ENCODE results near the gene ORMDL2. TPM values are rescaled to one million over a fixed set of nuclear protein-coding genes. Genes with fewer than 3 reads are reported as not detected.

The ORMDL2 gene
- total and polyA plus RNA-seq, 10 of the 15 experiments (the other 5 are each of a cell fraction or from before 2014, with no cell fraction given), result 15.0 to 135 (median 33.9) TPM

DNA sequence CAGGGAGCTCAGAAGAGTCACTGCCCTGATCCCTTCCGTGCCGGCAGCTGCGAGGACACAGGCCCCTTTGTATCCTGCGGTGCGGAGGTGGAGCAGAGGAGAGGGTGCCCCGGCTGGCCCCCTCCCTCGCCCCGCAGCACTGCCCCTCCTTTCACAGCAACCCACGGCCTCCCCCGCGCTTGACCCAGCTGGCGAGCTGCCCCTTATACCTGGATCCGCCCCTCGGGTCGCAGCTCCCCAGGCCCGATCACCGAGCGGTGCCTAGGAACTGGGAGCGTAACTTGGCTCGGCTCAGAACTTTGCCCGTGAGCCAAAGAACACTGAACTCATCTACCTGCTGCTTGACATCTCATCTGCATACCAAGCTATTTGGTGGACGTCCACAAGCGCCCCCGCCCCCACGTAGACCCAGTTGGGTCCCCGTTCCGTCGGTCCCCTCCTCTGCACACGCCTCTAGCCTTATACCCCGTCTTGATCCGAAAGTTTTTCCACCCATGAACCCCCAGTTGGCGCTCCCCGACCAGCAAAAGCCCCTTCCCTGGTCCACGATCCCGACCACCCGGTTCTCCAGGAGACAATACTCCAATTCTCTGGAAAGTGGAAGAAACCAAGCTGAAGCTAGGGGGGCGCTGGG lies 12.2 kb downstream of the ORMDL2 start (continued):
- TF ChIP-seq, protein P1, sequence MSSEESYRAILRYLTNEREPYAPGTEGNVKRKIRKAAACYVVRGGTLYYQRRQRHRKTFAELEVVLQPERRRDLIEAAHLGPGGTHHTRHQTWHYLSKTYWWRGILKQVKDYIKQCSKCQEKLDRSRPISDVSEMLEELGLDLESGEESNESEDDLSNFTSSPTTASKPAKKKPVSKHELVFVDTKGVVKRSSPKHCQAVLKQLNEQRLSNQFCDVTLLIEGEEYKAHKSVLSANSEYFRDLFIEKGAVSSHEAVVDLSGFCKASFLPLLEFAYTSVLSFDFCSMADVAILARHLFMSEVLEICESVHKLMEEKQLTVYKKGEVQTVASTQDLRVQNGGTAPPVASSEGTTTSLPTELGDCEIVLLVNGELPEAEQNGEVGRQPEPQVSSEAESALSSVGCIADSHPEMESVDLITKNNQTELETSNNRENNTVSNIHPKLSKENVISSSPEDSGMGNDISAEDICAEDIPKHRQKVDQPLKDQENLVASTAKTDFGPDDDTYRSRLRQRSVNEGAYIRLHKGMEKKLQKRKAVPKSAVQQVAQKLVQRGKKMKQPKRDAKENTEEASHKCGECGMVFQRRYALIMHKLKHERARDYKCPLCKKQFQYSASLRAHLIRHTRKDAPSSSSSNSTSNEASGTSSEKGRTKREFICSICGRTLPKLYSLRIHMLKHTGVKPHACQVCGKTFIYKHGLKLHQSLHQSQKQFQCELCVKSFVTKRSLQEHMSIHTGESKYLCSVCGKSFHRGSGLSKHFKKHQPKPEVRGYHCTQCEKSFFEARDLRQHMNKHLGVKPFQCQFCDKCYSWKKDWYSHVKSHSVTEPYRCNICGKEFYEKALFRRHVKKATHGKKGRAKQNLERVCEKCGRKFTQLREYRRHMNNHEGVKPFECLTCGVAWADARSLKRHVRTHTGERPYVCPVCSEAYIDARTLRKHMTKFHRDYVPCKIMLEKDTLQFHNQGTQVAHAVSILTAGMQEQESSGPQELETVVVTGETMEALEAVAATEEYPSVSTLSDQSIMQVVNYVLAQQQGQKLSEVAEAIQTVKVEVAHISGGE (CRISPR knock-in tag; IDR thresholded peaks at IDR 0.05), result no peak
- TF ChIP-seq MTA3 (IDR thresholded peaks at IDR 0.05; ENCODE audit: borderline replicate concordance, low read length) (no peak), NR2F1 (conservative IDR thresholded peaks at IDR 0.05) (peak; percentile 28; the same call in 1 of the 2 replicates), FOXM1 (IDR thresholded peaks at IDR 0.05; ENCODE audit: low read depth, low read length) (no peak), ATF7 (IDR thresholded peaks at IDR 0.05; ENCODE audit: low read depth) (no peak), POLR2AphosphoS2 (IDR thresholded peaks at IDR 0.05; ENCODE audit: low read depth, low read length) (peak; percentile 10; the same call in 1 of the 2 replicates), KLF5 (IDR thresholded peaks at IDR 0.05; ENCODE audit: partially characterized antibody) (no peak), ZSCAN29 (IDR thresholded peaks at IDR 0.05) (no peak), MXI1 (IDR thresholded peaks at IDR 0.05; ENCODE audit: low read depth, low read length) (no peak), SMAD5 (IDR thresholded peaks at IDR 0.05; ENCODE audit: low read depth) (no peak), ASH2L (IDR thresholded peaks at IDR 0.05; ENCODE audit: borderline replicate concordance, low read depth) (no peak), ZNF24 (IDR thresholded peaks at IDR 0.05) (no peak), STAT1 (conservative IDR thresholded peaks at IDR 0.05) (no peak), CBFB (IDR thresholded peaks at IDR 0.05; ENCODE audit: low read depth) (no peak), MEF2B (IDR thresholded peaks at IDR 0.05; ENCODE audit: partially characterized antibody, poor library complexity, severe bottlenecking) (no peak), HDAC2 (IDR thresholded peaks at IDR 0.05) (no peak), TARDBP (IDR thresholded peaks at IDR 0.05; ENCODE audit: borderline replicate concordance) (no peak), BHLHE40 (IDR thresholded peaks at IDR 0.05; ENCODE audit: borderline replicate concordance in 1 of 2, low read depth in 2 of 2, low read length in 1 of 2) (no peak), TCF12 (IDR thresholded peaks at IDR 0.05; ENCODE audit: low read depth, low read length) (no peak; the same call in 1 of the 2 replicates)
- TF ChIP-seq, protein P2, sequence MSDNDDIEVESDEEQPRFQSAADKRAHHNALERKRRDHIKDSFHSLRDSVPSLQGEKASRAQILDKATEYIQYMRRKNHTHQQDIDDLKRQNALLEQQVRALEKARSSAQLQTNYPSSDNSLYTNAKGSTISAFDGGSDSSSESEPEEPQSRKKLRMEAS (IDR thresholded peaks at IDR 0.05; ENCODE audit: low read depth, low read length), result no peak
- TF ChIP-seq, protein P3, sequence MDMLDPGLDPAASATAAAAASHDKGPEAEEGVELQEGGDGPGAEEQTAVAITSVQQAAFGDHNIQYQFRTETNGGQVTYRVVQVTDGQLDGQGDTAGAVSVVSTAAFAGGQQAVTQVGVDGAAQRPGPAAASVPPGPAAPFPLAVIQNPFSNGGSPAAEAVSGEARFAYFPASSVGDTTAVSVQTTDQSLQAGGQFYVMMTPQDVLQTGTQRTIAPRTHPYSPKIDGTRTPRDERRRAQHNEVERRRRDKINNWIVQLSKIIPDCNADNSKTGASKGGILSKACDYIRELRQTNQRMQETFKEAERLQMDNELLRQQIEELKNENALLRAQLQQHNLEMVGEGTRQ (IDR thresholded peaks at IDR 0.05; ENCODE audit: borderline replicate concordance, low read depth, low read length), result no peak
- TF ChIP-seq, protein P4, sequence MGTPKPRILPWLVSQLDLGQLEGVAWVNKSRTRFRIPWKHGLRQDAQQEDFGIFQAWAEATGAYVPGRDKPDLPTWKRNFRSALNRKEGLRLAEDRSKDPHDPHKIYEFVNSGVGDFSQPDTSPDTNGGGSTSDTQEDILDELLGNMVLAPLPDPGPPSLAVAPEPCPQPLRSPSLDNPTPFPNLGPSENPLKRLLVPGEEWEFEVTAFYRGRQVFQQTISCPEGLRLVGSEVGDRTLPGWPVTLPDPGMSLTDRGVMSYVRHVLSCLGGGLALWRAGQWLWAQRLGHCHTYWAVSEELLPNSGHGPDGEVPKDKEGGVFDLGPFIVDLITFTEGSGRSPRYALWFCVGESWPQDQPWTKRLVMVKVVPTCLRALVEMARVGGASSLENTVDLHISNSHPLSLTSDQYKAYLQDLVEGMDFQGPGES (IDR thresholded peaks at IDR 0.05), result no peak
- TF ChIP-seq, protein P5, sequence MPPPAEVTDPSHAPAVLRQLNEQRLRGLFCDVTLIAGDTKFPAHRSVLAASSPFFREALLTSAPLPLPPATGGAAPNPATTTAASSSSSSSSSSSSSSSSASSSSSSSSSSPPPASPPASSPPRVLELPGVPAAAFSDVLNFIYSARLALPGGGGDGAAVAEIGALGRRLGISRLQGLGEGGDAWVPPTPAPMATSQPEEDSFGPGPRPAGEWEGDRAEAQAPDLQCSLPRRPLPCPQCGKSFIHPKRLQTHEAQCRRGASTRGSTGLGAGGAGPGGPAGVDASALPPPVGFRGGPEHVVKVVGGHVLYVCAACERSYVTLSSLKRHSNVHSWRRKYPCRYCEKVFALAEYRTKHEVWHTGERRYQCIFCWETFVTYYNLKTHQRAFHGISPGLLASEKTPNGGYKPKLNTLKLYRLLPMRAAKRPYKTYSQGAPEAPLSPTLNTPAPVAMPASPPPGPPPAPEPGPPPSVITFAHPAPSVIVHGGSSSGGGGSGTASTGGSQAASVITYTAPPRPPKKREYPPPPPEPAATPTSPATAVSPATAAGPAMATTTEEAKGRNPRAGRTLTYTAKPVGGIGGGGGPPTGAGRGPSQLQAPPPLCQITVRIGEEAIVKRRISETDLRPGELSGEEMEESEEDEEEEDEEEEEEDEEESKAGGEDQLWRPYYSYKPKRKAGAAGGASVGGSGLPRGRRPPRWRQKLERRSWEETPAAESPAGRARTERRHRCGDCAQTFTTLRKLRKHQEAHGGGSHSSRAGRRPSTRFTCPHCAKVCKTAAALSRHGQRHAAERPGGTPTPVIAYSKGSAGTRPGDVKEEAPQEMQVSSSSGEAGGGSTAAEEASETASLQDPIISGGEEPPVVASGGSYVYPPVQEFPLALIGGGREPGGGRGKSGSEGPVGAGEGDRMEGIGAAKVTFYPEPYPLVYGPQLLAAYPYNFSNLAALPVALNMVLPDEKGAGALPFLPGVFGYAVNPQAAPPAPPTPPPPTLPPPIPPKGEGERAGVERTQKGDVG (CRISPR knock-in tag; IDR thresholded peaks at IDR 0.05), result no peak

All from GM12878 (cell line).